Naive thymus-derived CD4-positive, alpha-beta T cell (primary cell): ENCODE data around the gene DNAJC7. TPM values are rescaled to one million over a fixed set of nuclear protein-coding genes. Genes with fewer than 3 reads are reported as not detected.
"Not testable (repeated sequence)": the region's sequence is repeated elsewhere in the genome, so short reads cannot be mapped to it uniquely, and the experiment has no call there.

Source experiments
- ATAC-seq: fragments of 150-1000 bp; cut with Tn5 transposase; 2 replicates; pipeline ENCODE4 v1.10.0; 2021; ENCODE audit warnings: mild to moderate bottlenecking, moderate library complexity
- CTCF ChIA-PET: fragments of 350-600 bp; sonication (Branson Sonifier 250); formaldehyde crosslinking; loops from one replicate; lab custom pipeline; 2021; ENCODE audit warnings: antibody characterized with exemption; lab: Charles Lee
- POLR2A ChIA-PET: fragments of 350-600 bp; sonication (Branson Sonifier 250); formaldehyde crosslinking; loops from one replicate; lab custom pipeline; 2021; ENCODE audit warnings: antibody characterized with exemption, inconsistent platforms; lab: Charles Lee
- DNase-seq, 9 donors: peaks; one replicate each; pipeline versions ENCODE4 v3.0.0 to v3.0.0-alpha.2; 2020 to 2022; ENCODE audit warnings: mixed read lengths in 1 of 9
- H3K27ac ChIP-seq: one replicate; pipeline ENCODE4 v1.7.0; 2013; ENCODE audit warnings: mild to moderate bottlenecking, low read depth, low read length, moderate library complexity
- H3K27me3 ChIP-seq, 2 donors: one replicate each; pipeline ENCODE4 v1.7.0; 2013; ENCODE audit warnings: low read length in 2 of 2, mild to moderate bottlenecking in 2 of 2, moderate library complexity in 2 of 2; ENCODE audit not compliant: control insufficient read depth in 2 of 2, insufficient read depth in 2 of 2
- H3K36me3 ChIP-seq, 3 experiments: 1 replicate in 2 of 3; 2 replicates in 1 of 3; pipeline ENCODE4 v1.7.0; 2013; ENCODE audit warnings: low read length in 3 of 3, mild to moderate bottlenecking in 3 of 3, moderate library complexity in 1 of 3; ENCODE audit not compliant: insufficient read depth in 3 of 3, control insufficient read depth in 2 of 3
- H3K4me1 ChIP-seq, 2 donors: one replicate each; pipeline ENCODE4 v1.7.0; 2013; ENCODE audit warnings: low read length in 2 of 2, mild to moderate bottlenecking in 2 of 2, moderate library complexity in 1 of 2; ENCODE audit not compliant: control insufficient read depth in 2 of 2, insufficient read depth in 2 of 2
- H3K4me3 ChIP-seq: 2 replicates; pipeline ENCODE4 v1.7.0; 2013; ENCODE audit warnings: mild to moderate bottlenecking, low read length
- H3K9me3 ChIP-seq, 3 experiments: 1 replicate in 2 of 3; 2 replicates in 1 of 3; pipeline ENCODE4 v1.7.0; 2013; ENCODE audit warnings: low read length in 3 of 3; ENCODE audit not compliant: control insufficient read depth in 2 of 3
- H3K27ac Mint-ChIP-seq, 9 donors: one replicate each; pipeline ENCODE4 v1.8.0; 2020 to 2022; ENCODE audit warnings: mixed read lengths in 9 of 9, mild to moderate bottlenecking in 8 of 9, moderate library complexity in 5 of 9, inconsistent platforms in 2 of 9
- H3K27me3 Mint-ChIP-seq, 5 donors: one replicate each; pipeline ENCODE4 v1.8.0; 2021 to 2022; ENCODE audit warnings: mixed read lengths in 5 of 5, mild to moderate bottlenecking in 1 of 5
- H3K36me3 Mint-ChIP-seq, 5 donors: one replicate each; pipeline ENCODE4 v1.8.0; 2020 to 2022; ENCODE audit warnings: mixed read lengths in 5 of 5, mild to moderate bottlenecking in 3 of 5, inconsistent platforms in 1 of 5
- H3K4me1 Mint-ChIP-seq, 7 donors: one replicate each; pipeline ENCODE4 v1.8.0; 2020 to 2022; ENCODE audit warnings: mixed read lengths in 7 of 7, mild to moderate bottlenecking in 3 of 7, inconsistent platforms in 1 of 7
- H3K4me3 Mint-ChIP-seq, 10 donors: one replicate each; pipeline ENCODE4 v1.8.0; 2020 to 2022; ENCODE audit warnings: mild to moderate bottlenecking in 10 of 10, mixed read lengths in 10 of 10, moderate library complexity in 6 of 10, inconsistent platforms in 2 of 10
- H3K9me3 Mint-ChIP-seq, 11 donors: one replicate each; pipeline ENCODE4 v1.8.0; 2020 to 2022; ENCODE audit warnings: mixed read lengths in 11 of 11, mild to moderate bottlenecking in 4 of 11, inconsistent platforms in 1 of 11, moderate library complexity in 1 of 11
- intact Hi-C, 2 donors: fragments of 100-400 bp; cut with micrococcal nuclease; formaldehyde crosslinking; loops; one replicate each; pipeline ENCODE4 v1.15.1; 2023
- polyA plus RNA-seq, 2 donors: library from polyadenylated mRNA; unstranded; fragments of 300-500 nt; fragmentation: Illumina TruSeq; gene quantifications; one replicate each; pipeline ENCODE4 v1.2.3, GENCODE V29; 2021
- total RNA-seq, 6 experiments: library from RNA in 5 of 6; stranded (reverse) in 5 of 6; gene quantifications; 1 replicate in 5 of 6; 2 replicates in 1 of 6; pipeline ENCODE4 v1.2.3 and lab custom pipeline; 2021 to 2026

Gene DNAJC7
- total and polyA plus RNA-seq, 7 experiments from 2014 or later, result 65.4 to 145 (median 107) TPM

DNA sequence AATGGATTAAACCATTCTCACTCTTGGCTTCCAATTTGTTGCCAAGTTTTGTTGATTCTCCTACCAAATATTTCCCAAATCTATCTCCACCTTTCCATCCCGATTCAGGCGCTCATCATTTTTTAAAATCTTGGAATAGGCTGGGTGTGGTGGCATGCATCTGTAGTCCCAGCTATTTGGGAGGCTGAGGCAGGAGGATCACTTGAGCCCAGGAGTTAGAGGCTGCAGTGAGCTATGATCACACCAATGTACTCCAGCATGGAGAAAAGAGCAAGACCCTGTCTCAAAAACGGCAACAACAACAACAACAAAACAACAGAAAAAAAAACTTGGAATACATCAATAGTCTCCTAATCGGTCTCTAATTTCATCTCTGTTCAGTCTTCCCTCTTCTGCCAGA, 1.7 kb upstream of the DNAJC7 start:
- Histone ChIP-seq H3K4me3 (no peak overlapping the region), H3K27me3 (no peaks in the 10 kb centered on the region), H3K27ac (no peak overlapping the region), H3K36me3 (peaks cover 0 to 32% (median 0%) of the 10 kb centered on the region in 3 experiments), H3K4me1 (peaks cover 36 to 37% of the 10 kb centered on the region in 2 donors), H3K9me3 (no peaks in the 10 kb centered on the region)
- H3K4me3 Mint-ChIP-seq, result peak overlapping the region; percentile 37 to 100 (median 99)
- peak overlapping the region in 6 of 9 donors; percentile 19 to 99 (median 88) for H3K27ac Mint-ChIP-seq
- H3K36me3 Mint-ChIP-seq, result peaks cover 0 to 10% (median 4%) of the 10 kb centered on the region in 5 donors
- H3K4me1 Mint-ChIP-seq, result peaks cover 43 to 67% (median 54%) of the 10 kb centered on the region in 7 donors
- ChIA-PET POLR2A (interaction anchor here (0.5 to 7.6 kb wide), 10 partner anchors 23 to 1417 kb away, joined by 3 to 71 read pairs (median 8); partner anchors contain the start of genes CNP, DHX58, EIF1 and KAT2A), CTCF (interaction anchor here (0.5 to 3.5 kb wide), 6 partner anchors 7 to 269 kb away, joined by 3 to 22 read pairs (median 4); partner anchors contain the start of gene CNP)
- intact Hi-C loops, result loop anchor here (5.0 to 10.0 kb wide), 6 partner anchors 152 to 1368 kb away; partner anchors contain the start of genes BECN1 (in 1 of the 2), KCNH4 (in 1 of the 2) and KLHL11 (in 1 of the 2)
- DNase-seq (no peak), ATAC-seq (no peak)
- peaks cover 0 to 2% (median 0%) of the 10 kb centered on the region in 11 donors for H3K9me3 Mint-ChIP-seq
- no peaks in the 10 kb centered on the region for H3K27me3 Mint-ChIP-seq

GRCh38 chr17:42018339-42018738, 1.1 kb upstream of the DNAJC7 start:
- Histone ChIP-seq H3K4me3 (peak overlapping the region; percentile 79), H3K27me3 (no peaks in the 10 kb centered on the region), H3K27ac (peak overlapping the region; percentile 98), H3K4me1 (peaks cover 37 to 40% of the 10 kb centered on the region in 2 donors), H3K9me3 (no peaks in the 10 kb centered on the region), H3K36me3 (peaks cover 0 to 26% (median 0%) of the 10 kb centered on the region in 3 experiments)
- DNase-seq (no peak), ATAC-seq (no peak)
- H3K4me1 Mint-ChIP-seq, result peaks cover 47 to 72% (median 58%) of the 10 kb centered on the region in 7 donors
- intact Hi-C loops, result loop anchor here (5.0 to 10.0 kb wide), 6 partner anchors 151 to 1369 kb away; partner anchors contain the start of genes BECN1 (in 1 of the 2), KCNH4 (in 1 of the 2) and KLHL11 (in 1 of the 2)
- H3K9me3 Mint-ChIP-seq, result peaks cover 0 to 2% (median 0%) of the 10 kb centered on the region in 11 donors
- peaks cover 0 to 10% (median 4%) of the 10 kb centered on the region in 5 donors for H3K36me3 Mint-ChIP-seq
- ChIA-PET POLR2A (interaction anchor here (0.5 to 7.6 kb wide), 15 partner anchors 52 to 1417 kb away, joined by 3 to 71 read pairs (median 7); partner anchors contain the start of genes CNP, DHX58, EIF1 and KAT2A), CTCF (interaction anchor here (0.9 to 3.5 kb wide), 8 partner anchors 8 to 100 kb away, joined by 3 to 22 read pairs (median 4); no protein-coding TSS in a partner anchor)
- peak overlapping the region; percentile 53 to 100 (median 99) for H3K27ac Mint-ChIP-seq
- H3K4me3 Mint-ChIP-seq, result peak overlapping the region; percentile 91 to 100 (median 99)
- H3K27me3 Mint-ChIP-seq, result no peaks in the 10 kb centered on the region

DNA sequence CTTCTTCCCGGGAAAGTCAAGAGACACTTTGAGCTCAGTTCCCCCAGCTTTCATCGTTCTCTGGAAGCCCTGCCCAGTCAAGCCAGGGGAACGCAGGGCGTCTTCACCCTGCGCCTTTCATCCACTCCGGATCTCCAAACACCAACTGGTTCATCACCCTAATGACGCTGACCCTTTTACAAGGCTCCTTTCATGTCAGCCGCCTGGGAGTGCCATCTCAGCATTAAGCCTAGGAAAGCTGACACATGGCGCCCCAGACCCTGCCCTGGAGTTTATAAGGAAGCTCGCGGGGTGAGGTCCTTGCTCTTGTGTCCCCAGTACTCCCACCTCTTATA, 594 bp upstream of the DNAJC7 start:
- Histone ChIP-seq H3K4me1 (peaks cover 37 to 40% of the 10 kb centered on the region in 2 donors), H3K27me3 (no peaks in the 10 kb centered on the region), H3K4me3 (peak overlapping the region; percentile 79), H3K9me3 (no peaks in the 10 kb centered on the region), H3K27ac (peak overlapping the region; percentile 98), H3K36me3 (peaks cover 0 to 21% (median 0%) of the 10 kb centered on the region in 3 experiments)
- ATAC-seq (no peak), DNase-seq (no peak)
- Mint-ChIP-seq H3K27me3 (no peaks in the 10 kb centered on the region), H3K4me1 (peaks cover 51 to 77% (median 62%) of the 10 kb centered on the region in 7 donors), H3K27ac (peak overlapping the region; percentile 96 to 100 (median 99)), H3K36me3 (peaks cover 0 to 10% (median 4%) of the 10 kb centered on the region in 5 donors), H3K9me3 (peaks cover 0 to 2% (median 0%) of the 10 kb centered on the region in 11 donors), H3K4me3 (peak overlapping the region; percentile 91 to 100 (median 99))
- CTCF ChIA-PET, result interaction anchor here (0.9 to 3.5 kb wide), 8 partner anchors 8 to 101 kb away, joined by 3 to 22 read pairs (median 4); partner anchors contain the start of gene CNP
- intact Hi-C loops, result loop anchor here (1.0 to 10.0 kb wide), 15 partner anchors 52 to 1369 kb away; partner anchors contain the start of genes CNP (in 2 of the 2), DHX58 (in 2 of the 2), STAT3 (in 2 of the 2) and BECN1 (in 1 of the 2)
- POLR2A ChIA-PET, result interaction anchor here (0.7 to 7.6 kb wide), 24 partner anchors 32 to 1600 kb away, joined by 3 to 71 read pairs (median 5); partner anchors contain the start of genes CNP, DHX58, EIF1 and KAT2A

GRCh38 chr17:42016411-42016831, 818 bp downstream of the DNAJC7 start:
- Mint-ChIP-seq H3K4me3 (peak overlapping the region; percentile 91 to 100 (median 99)), H3K4me1 (peaks cover 50 to 84% (median 69%) of the 10 kb centered on the region in 7 donors), H3K27me3 (no peaks in the 10 kb centered on the region), H3K27ac (peak overlapping the region; percentile 96 to 100 (median 99)), H3K36me3 (peaks cover 0 to 7% (median 0%) of the 10 kb centered on the region in 5 donors), H3K9me3 (peaks cover 0 to 2% (median 0%) of the 10 kb centered on the region in 11 donors)
- H3K36me3 ChIP-seq, result peaks cover 0 to 13% (median 0%) of the 10 kb centered on the region in 3 experiments
- H3K27ac ChIP-seq, result peak overlapping the region; percentile 98
- intact Hi-C loops, result loop anchor here (2.0 to 10.0 kb wide), 7 partner anchors 149 to 1371 kb away; partner anchors contain the start of genes STAT3 (in 2 of the 2), BECN1 (in 1 of the 2), KCNH4 (in 1 of the 2) and KLHL11 (in 1 of the 2)
- CTCF ChIA-PET, result interaction anchor here (1.5 to 3.5 kb wide), 2 partner anchors 10 to 50 kb away, joined by 3 to 22 read pairs; partner anchors contain the start of gene CNP
- H3K9me3 ChIP-seq, result no peaks in the 10 kb centered on the region
- H3K4me1 ChIP-seq, result peaks cover 35 to 40% of the 10 kb centered on the region in 2 donors
- H3K4me3 ChIP-seq, result peak overlapping the region; percentile 79
- H3K27me3 ChIP-seq, result no peaks in the 10 kb centered on the region
- DNase-seq (peak in 1 of 9 donors; percentile 5), ATAC-seq (no peak)
- POLR2A ChIA-PET, result interaction anchor here (0.6 to 7.6 kb wide), 14 partner anchors 10 to 552 kb away, joined by 3 to 71 read pairs (median 6); partner anchors contain the start of genes CNP, DHX58, EIF1 and KAT2A

DNA sequence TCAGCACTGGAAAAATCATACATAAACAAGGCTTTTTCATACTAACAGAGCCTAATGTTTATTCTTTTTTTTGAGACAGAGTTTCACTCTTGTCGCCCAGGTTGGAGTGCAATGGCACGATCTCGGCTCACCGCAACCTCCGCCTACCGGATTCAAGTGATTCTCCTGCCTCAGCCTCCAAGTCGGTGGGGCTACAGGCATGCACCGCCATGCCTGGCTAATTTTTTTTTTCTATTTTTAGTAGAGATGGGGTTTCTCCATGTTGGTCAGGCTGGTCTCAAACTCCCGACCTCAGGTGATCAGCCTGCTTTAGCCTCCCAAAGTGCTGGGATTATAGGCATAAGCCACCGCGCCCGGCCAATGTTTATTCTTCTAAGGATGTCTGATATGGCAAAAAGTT, 3.5 kb downstream of the DNAJC7 start:
- not testable (repeated sequence) for H3K9me3 Mint-ChIP-seq, DNase-seq, ATAC-seq, H3K27me3 Mint-ChIP-seq, H3K9me3 ChIP-seq, H3K27ac ChIP-seq, H3K36me3 ChIP-seq, H3K27me3 ChIP-seq, H3K4me3 ChIP-seq
- intact Hi-C loops, result loop anchor here in 1 of 2 donors (10.0 kb wide), 2 partner anchors 301 to 1351 kb away; no protein-coding TSS in a partner anchor
- peak overlapping the region in 4 of 9 donors; percentile 25 to 79 (median 52) for H3K27ac Mint-ChIP-seq
- peaks cover 22 to 31% of the 10 kb centered on the region in 2 donors for H3K4me1 ChIP-seq
- POLR2A ChIA-PET, result interaction anchor here (0.6 to 1.5 kb wide), 3 partner anchors 23 to 108 kb away, joined by 3 to 4 read pairs (median 3); partner anchors contain the start of genes CNP and KAT2A
- peaks cover 52 to 87% (median 69%) of the 10 kb centered on the region in 7 donors for H3K4me1 Mint-ChIP-seq
- H3K36me3 Mint-ChIP-seq, result peaks cover 0 to 12% (median 4%) of the 10 kb centered on the region in 5 donors
- peak overlapping the region in 4 of 10 donors; percentile 28 to 39 (median 34) for H3K4me3 Mint-ChIP-seq
- CTCF ChIA-PET, result interaction anchor here (1.5 kb wide), 1 partner anchor 10 kb away, joined by 3 read pairs; no protein-coding TSS in a partner anchor
